Esophagus (tissue), 2 donors: Measurements from ENCODE around the gene KDM4B. TPM values are rescaled to one million over a fixed set of nuclear protein-coding genes. Genes with fewer than 3 reads are reported as not detected.

Experiments used
- H3K27ac ChIP-seq, 2 donors: one replicate each; pipeline ENCODE4 v1.5.1; 2013; ENCODE audit warnings: low read depth in 2 of 2, mild to moderate bottlenecking in 2 of 2, inconsistent platforms in 1 of 2, low read length in 1 of 2, moderate library complexity in 1 of 2
- H3K27me3 ChIP-seq, 2 donors: one replicate each; pipeline ENCODE4 v1.6.1; 2013; ENCODE audit warnings: low read length in 2 of 2, control low read depth in 1 of 2, mild to moderate bottlenecking in 1 of 2; ENCODE audit not compliant: insufficient read depth in 2 of 2, control insufficient read depth in 1 of 2
- H3K36me3 ChIP-seq, 2 donors: one replicate each; pipeline ENCODE4 v1.6.1; 2013; ENCODE audit warnings: low read length in 1 of 2; ENCODE audit not compliant: control insufficient read depth in 2 of 2, insufficient read depth in 2 of 2
- H3K4me1 ChIP-seq, 2 donors: one replicate each; pipeline ENCODE4 v1.6.1; 2013; ENCODE audit warnings: low read length in 1 of 2; ENCODE audit not compliant: control insufficient read depth in 2 of 2, insufficient read depth in 2 of 2
- H3K4me3 ChIP-seq, 2 donors: one replicate each; pipeline ENCODE4 v1.5.1; 2013; ENCODE audit warnings: low read length in 2 of 2, mild to moderate bottlenecking in 2 of 2, low read depth in 1 of 2, moderate library complexity in 1 of 2
- H3K9me3 ChIP-seq, 2 donors: one replicate each; pipeline ENCODE4 v1.6.1; 2013; ENCODE audit warnings: mild to moderate bottlenecking in 2 of 2, low read depth in 1 of 2, low read length in 1 of 2, moderate library complexity in 1 of 2; ENCODE audit not compliant: control insufficient read depth in 2 of 2, insufficient read depth in 1 of 2
- WGBS, 2 donors: extraction: QIAGEN DNeasy Blood & Tissue Kit; methylation state at CpG; one replicate each; pipeline ENCODE4 v1.1.7; 2013; 5-methylcytosine and 5-hydroxymethylcytosine counted together
- polyA plus RNA-seq, 2 donors: library from polyadenylated mRNA; stranded (reverse); fragments of 200-250 nt; gene quantifications; one replicate each; pipeline ENCODE4 v1.2.3, GENCODE V29; 2013
- donor health status: healthy with polysubstance abuse.
- donor health status: Bipolar disorder and iron deficiency.

KDM4B gene
- polyA plus RNA-seq, 2 donors = 10.7 to 26.7 TPM

GRCh38 chr19:5115771-5116202 lies 146.9 kb downstream of the KDM4B start:
- 84 to 86% methylated on average over 6 of the region's 6 CpGs for WGBS, 2 donors
- no peak overlapping the region for H3K27ac ChIP-seq
- H3K36me3 ChIP-seq = peaks cover 0 to 45% of the 10 kb centered on the region in 2 donors

GRCh38 chr19:5116292-5116691 lies 147.4 kb downstream of the KDM4B start:
- Histone ChIP-seq H3K36me3 (peaks cover 0 to 44% of the 10 kb centered on the region in 2 donors), H3K4me1 (no peaks in the 10 kb centered on the region), H3K9me3 (no peaks in the 10 kb centered on the region), H3K27ac (no peak overlapping the region), H3K27me3 (no peaks in the 10 kb centered on the region), H3K4me3 (no peak overlapping the region)
- WGBS, 2 donors = 93 to 94% methylated on average over 2 of the region's 2 CpGs

More at GRCh38 chr19:5115771-5116202, 146.9 kb downstream of the KDM4B start:
- Histone ChIP-seq H3K4me1 (no peaks in the 10 kb centered on the region), H3K9me3 (no peaks in the 10 kb centered on the region), H3K4me3 (no peak overlapping the region), H3K27me3 (no peaks in the 10 kb centered on the region)

GRCh38 chr19:5117421-5117820 lies 148.5 kb downstream of the KDM4B start:
- Histone ChIP-seq H3K36me3 (peaks cover 0 to 38% of the 10 kb centered on the region in 2 donors), H3K9me3 (no peaks in the 10 kb centered on the region), H3K4me3 (no peak overlapping the region), H3K27me3 (no peaks in the 10 kb centered on the region), H3K4me1 (no peaks in the 10 kb centered on the region), H3K27ac (no peak overlapping the region)
- whole genome bisulfite sequencing, 2 donors = 89% methylated on average over 12 of the region's 12 CpGs

GRCh38 chr19:5118026-5118425 lies 149.1 kb downstream of the KDM4B start:
- Histone ChIP-seq H3K36me3 (peaks cover 5 to 39% of the 10 kb centered on the region in 2 donors), H3K4me1 (no peaks in the 10 kb centered on the region), H3K9me3 (no peaks in the 10 kb centered on the region), H3K27me3 (no peaks in the 10 kb centered on the region), H3K27ac (no peak overlapping the region), H3K4me3 (no peak overlapping the region)
- 90 to 91% methylated on average over 15 to 16 of the region's 16 CpGs for WGBS, 2 donors

- Histone ChIP-seq H3K27me3 (no peaks in the 10 kb centered on the region), H3K27ac (no peak overlapping the region), H3K9me3 (no peaks in the 10 kb centered on the region), H3K36me3 (peaks cover 7 to 34% of the 10 kb centered on the region in 2 donors), H3K4me1 (no peaks in the 10 kb centered on the region), H3K4me3 (no peak overlapping the region)
- 90 to 93% methylated on average over 36 to 40 of the region's 40 CpGs for WGBS, 2 donors
These were observed 150.5 kb downstream of the KDM4B start for GRCh38 chr19:5119297-5119998.

GRCh38 chr19:5120321-5120720 lies 151.4 kb downstream of the KDM4B start:
- Histone ChIP-seq H3K9me3 (no peaks in the 10 kb centered on the region), H3K4me3 (no peak overlapping the region), H3K27me3 (no peaks in the 10 kb centered on the region), H3K4me1 (no peaks in the 10 kb centered on the region), H3K36me3 (peaks cover 7 to 33% of the 10 kb centered on the region in 2 donors), H3K27ac (no peak overlapping the region)
- 89% methylated on average over 8 of the region's 8 CpGs for whole genome bisulfite sequencing, 2 donors

- no peaks in the 10 kb centered on the region for H3K4me1 ChIP-seq
- no peak overlapping the region for H3K27ac ChIP-seq
- H3K36me3 ChIP-seq = peaks cover 7 to 32% of the 10 kb centered on the region in 2 donors
- H3K27me3 ChIP-seq = no peaks in the 10 kb centered on the region
- WGBS, 2 donors = 88 to 91% methylated on average over 9 of the region's 9 CpGs
- H3K9me3 ChIP-seq = no peaks in the 10 kb centered on the region
- H3K4me3 ChIP-seq = no peak overlapping the region
These were observed 151.9 kb downstream of the KDM4B start for GRCh38 chr19:5120833-5121232.

- no peak overlapping the region for H3K27ac ChIP-seq
- peaks cover 7 to 32% of the 10 kb centered on the region in 2 donors for H3K36me3 ChIP-seq
- 92 to 93% methylated on average over 28 of the region's 28 CpGs for WGBS, 2 donors
- no peaks in the 10 kb centered on the region for H3K27me3 ChIP-seq
- H3K9me3 ChIP-seq = no peaks in the 10 kb centered on the region
- H3K4me1 ChIP-seq = no peaks in the 10 kb centered on the region
- no peak overlapping the region for H3K4me3 ChIP-seq
These were observed 152.6 kb downstream of the KDM4B start for GRCh38 chr19:5121266-5122120.

GRCh38 chr19:5122121-5122400 lies 153.1 kb downstream of the KDM4B start:
- Histone ChIP-seq H3K36me3 (peaks cover 7 to 33% of the 10 kb centered on the region in 2 donors), H3K4me3 (no peak overlapping the region), H3K27me3 (no peaks in the 10 kb centered on the region), H3K4me1 (no peaks in the 10 kb centered on the region), H3K27ac (no peak overlapping the region), H3K9me3 (no peaks in the 10 kb centered on the region)
- 71 to 79% methylated on average over 4 of the region's 4 CpGs for WGBS, 2 donors
